Epithelial cell of proximal tubule (primary cell): ENCODE data around the gene PLXDC1. TPM values are rescaled to one million over a fixed set of nuclear protein-coding genes. Genes with fewer than 3 reads are reported as not detected.

Experiments
- DNase-seq: peaks from one replicate; pipeline ENCODE4 v3.0.0-alpha.2; 2011; ENCODE audit warnings: low read depth
- H3K4me3 ChIP-seq: 2 replicates; pipeline ENCODE4 v1.5.1; 2011; ENCODE audit warnings: low read depth, mild to moderate bottlenecking, low read length
- total RNA-seq: library from RNA; depleted of rRNA; stranded (reverse); fragments of >200 nt; gene quantifications from 2 replicates; pipeline ENCODE4 v1.2.3, GENCODE V29; 2015
- TF ChIP-seq, protein P1 (sequence below): conservative IDR thresholded peaks from 2 replicates; pipeline ENCODE4 v1.5.1; 2012; ENCODE audit warnings: low read depth, mild to moderate bottlenecking, low read length

Gene PLXDC1
- total RNA-seq, 1 donor from 2014 or later, result not detected

DNA sequence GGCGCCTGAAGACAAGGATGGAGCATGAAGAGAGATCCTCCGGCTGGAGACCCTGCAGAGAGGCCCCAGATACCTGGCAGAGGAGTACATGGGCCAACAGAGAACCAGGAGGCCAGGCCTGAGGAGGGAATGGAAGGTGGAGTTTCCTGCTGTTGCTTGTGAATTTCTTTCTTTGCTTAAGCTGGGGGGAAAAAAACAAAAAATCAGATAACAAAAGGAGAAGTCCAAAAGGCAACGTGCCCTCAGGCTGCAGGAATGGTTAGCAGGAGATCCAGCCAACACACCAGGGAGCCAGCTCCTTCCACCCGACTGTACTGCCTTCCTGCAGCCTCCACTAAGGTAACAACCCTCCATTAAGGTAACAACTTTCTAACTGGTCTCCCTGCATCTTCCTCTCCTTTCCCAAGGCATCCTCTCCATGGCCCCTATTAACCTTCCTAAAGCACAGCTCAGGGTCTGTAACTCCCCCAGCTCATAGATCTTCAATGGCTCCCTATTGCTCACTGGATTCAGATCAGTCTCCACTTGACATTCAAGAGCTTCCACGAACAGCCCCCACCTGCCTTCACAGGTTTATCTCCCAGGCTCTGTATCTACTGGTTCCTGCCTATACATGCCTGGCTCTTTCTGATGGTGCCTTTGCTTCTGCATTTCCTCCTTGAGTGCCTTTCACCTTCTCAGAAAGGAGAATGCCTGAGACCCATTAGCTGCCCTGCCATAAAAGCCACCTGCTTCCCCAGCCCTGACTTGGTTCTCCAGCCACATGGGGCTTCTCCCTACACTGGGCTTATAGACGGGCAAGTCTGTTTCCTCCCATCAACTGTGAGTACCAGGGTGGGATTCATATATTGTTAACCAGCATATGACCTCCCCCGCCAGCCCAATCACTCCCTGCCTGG is 15.2 kb upstream of the PLXDC1 start:
- TF ChIP-seq, protein P1, sequence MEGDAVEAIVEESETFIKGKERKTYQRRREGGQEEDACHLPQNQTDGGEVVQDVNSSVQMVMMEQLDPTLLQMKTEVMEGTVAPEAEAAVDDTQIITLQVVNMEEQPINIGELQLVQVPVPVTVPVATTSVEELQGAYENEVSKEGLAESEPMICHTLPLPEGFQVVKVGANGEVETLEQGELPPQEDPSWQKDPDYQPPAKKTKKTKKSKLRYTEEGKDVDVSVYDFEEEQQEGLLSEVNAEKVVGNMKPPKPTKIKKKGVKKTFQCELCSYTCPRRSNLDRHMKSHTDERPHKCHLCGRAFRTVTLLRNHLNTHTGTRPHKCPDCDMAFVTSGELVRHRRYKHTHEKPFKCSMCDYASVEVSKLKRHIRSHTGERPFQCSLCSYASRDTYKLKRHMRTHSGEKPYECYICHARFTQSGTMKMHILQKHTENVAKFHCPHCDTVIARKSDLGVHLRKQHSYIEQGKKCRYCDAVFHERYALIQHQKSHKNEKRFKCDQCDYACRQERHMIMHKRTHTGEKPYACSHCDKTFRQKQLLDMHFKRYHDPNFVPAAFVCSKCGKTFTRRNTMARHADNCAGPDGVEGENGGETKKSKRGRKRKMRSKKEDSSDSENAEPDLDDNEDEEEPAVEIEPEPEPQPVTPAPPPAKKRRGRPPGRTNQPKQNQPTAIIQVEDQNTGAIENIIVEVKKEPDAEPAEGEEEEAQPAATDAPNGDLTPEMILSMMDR, result no peak
- H3K4me3 ChIP-seq, result no peak overlapping the region
- no peak for DNase-seq

DNA sequence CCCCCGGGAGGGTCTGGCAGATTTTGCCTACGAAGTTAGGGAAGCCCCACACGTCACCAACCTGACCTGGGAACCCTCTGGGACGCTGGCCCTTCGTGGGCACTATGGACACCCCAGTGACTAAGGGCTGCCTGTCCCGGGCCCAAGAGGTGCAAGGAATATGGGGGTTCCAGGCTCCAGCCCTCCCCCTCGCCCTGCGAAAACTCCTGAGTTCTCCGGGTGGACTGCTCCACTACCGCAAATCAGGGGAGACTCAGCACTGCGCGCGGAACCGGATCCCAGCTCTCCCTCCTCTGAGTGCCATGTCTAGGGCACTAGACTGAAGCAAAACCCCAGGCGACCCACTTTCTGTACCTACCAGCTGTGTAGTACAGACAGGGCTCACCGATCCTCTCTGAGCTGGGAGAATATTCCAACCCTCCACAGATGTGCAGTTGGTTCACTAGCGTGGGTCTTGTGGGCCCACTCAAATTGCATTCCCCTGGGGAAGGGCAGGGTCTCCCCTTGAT is 14.5 kb upstream of the PLXDC1 start, which contains the start of gene ARL5C:
TSS of gene ARL5C (minus strand) at position 321 of the 509 bp plus-strand sequence. CDS start 401 bp downstream, outside the sequence.
- TF ChIP-seq, protein P1, result no peak
- peak within 1 kb of the TSS; percentile 51 for H3K4me3 ChIP-seq

DNA sequence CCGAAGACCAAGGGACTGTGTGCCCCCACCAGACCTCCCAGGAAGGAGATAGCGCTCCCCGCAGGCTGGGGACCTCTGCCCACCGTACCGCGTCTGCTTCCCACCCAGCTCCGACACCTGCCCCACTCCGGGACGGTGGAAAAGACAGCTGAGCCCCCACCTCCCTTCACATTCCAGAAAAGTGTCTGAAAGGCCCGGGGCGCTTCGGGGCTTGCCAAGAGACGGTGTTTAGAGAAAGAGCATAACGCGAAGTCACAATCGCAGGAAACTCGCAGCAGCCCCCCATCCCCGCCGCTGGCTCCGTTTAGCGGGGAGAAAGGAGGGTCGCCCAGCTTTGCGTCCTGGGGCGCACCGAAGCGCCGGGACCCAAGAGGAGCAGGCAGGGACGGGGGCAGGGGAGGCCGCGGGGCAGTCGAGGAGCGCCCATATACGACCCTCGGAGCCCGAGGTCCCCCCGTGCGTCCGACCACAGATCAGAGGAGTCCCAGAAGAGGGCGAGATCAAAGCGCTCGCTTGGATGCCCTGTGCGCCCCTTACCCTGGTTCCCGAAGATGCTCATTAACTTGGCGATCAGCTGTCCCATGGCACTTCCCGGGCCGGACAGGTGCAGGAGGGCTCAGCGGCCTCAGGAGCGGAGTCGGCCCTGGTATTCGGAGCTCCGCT is 13.9 kb upstream of the PLXDC1 start:
- no peak for DNase-seq
- TF ChIP-seq, protein P1, result no peak
- peak overlapping the region; percentile 51 for H3K4me3 ChIP-seq

More for the DNA sequence above, 14.5 kb upstream of the PLXDC1 start, which contains the start of gene ARL5C:
- no peak for DNase-seq

DNA sequence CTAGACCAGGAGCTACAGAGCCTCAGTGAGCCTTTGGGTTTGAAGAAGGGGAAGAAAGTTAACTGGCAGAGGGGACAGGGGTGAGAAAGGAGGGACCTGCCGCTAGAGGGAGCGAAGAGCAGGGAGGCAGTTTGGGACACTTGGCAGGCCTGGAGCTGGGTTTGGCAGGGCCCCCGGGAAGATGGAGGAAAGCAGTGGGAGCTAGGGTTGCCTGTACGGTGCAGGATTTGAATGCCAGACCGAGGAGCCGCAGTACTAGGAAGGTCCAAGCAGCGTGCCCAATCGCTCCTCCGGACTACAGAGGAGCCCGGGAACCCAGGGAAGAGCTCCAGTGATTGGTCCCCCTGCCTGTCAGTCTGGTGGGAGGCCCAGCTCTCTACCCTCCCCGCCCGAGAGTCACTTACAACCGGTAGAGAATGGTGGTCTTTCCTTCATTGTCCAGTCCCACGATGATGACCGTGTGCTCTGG is 13.3 kb upstream of the PLXDC1 start:
- TF ChIP-seq, protein P1, result peak; percentile 89
- DNase-seq, result peak; percentile 25
- H3K4me3 ChIP-seq, result peak overlapping the region; percentile 51

GRCh38 chr17:39161962-39162361 is 10.5 kb upstream of the PLXDC1 start:
- H3K4me3 ChIP-seq, result no peak overlapping the region
- no peak for DNase-seq
- TF ChIP-seq, protein P1, result no peak

GRCh38 chr17:39158623-39159022 is 7.2 kb upstream of the PLXDC1 start:
- H3K4me3 ChIP-seq, result no peak overlapping the region
- no peak for DNase-seq
- TF ChIP-seq, protein P1, result no peak
